Ovary (tissue), 3 donors: ENCODE data around the gene DIS3L2.

Experiments used
- CTCF ChIP-seq, 3 donors: fragments of 450-650 bp in 2 of 3; fragments of 200-600 bp in 1 of 3; IDR thresholded peaks; one replicate each; pipeline versions ENCODE4 v1.5.1 to v1.8.0; 2016 to 2022; ENCODE audit warnings: antibody characterized with exemption in 3 of 3, mild to moderate bottlenecking in 1 of 3
- EP300 ChIP-seq: sonication (generic); formaldehyde crosslinking; IDR thresholded peaks from one replicate; pipeline ENCODE4 v1.6.1; 2017; ENCODE audit warnings: antibody characterized with exemption
- POLR2A ChIP-seq: fragments of 450-650 bp; IDR thresholded peaks from one replicate; pipeline ENCODE4 v1.6.1; 2017; ENCODE audit warnings: antibody characterized with exemption, mild to moderate bottlenecking, moderate library complexity
- donor health status: DM: no; HTN: no; CAD: no.

DNA sequence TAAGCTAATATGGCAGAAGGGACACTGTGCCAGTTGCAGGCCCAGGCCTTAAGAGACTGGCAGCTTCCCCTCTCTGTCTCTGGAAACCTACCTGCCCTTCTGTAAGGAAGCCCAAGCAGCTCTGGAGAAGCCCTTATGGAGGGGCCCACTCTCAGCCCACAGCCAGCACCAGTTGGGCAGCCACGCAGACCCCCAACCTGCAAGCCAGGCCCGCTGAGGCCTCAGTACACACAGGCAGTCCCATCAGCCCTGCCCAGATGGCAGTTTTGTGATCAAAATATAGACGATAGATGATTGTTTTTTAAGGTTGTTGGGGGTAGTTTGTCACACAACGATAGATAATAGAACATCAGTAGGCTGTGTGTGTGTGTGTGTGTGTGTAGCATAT lies 380.2 kb downstream of the DIS3L2 start:
- no peak for TF ChIP-seq CTCF (IDR thresholded peaks at IDR 0.05)
- TF ChIP-seq EP300: no peak
- no peak for TF ChIP-seq POLR2A
